Brain microvascular endothelial cell (primary cell): ENCODE measurements around the gene PPAN.

ENCODE experiments used
- DNase-seq: peaks from one replicate; pipeline ENCODE4 v3.0.0-alpha.2; 2020
- H3K27ac ChIP-seq: fragments of 250-450 bp; sonication (Bioruptor Pico); 2 replicates; pipeline ENCODE4 v1.5.1; 2020; ENCODE audit warnings: mild to moderate bottlenecking, moderate library complexity
- H3K27me3 ChIP-seq: fragments of 250-450 bp; sonication (Bioruptor Pico); replicated peaks from 2 replicates; pipeline ENCODE4 v1.5.1; 2020; ENCODE audit warnings: mild to moderate bottlenecking
- H3K36me3 ChIP-seq: fragments of 250-450 bp; sonication (Bioruptor Pico); replicated peaks from 2 replicates; pipeline ENCODE4 v1.5.1; 2020; ENCODE audit warnings: mild to moderate bottlenecking
- H3K4me3 ChIP-seq: 2 replicates; pipeline ENCODE4 v1.5.1; 2011; ENCODE audit warnings: low read depth, mild to moderate bottlenecking, control low read depth, low read length, moderate library complexity
- in situ Hi-C: cut with HindIII; loops from 2 replicates; pipeline ENCODE4 v1.10.0; 2017; ENCODE audit warnings: low sequenced_read_pairs, low pct_ligation_motif_present
- TF ChIP-seq, protein P1 (sequence below): IDR thresholded peaks from 2 replicates; pipeline ENCODE4 v1.5.1; 2011; ENCODE audit warnings: low read depth, mild to moderate bottlenecking, moderate library complexity, low read length, control low read depth, inconsistent platforms; ENCODE audit errors: missing control alignments

Gene PPAN

DNA sequence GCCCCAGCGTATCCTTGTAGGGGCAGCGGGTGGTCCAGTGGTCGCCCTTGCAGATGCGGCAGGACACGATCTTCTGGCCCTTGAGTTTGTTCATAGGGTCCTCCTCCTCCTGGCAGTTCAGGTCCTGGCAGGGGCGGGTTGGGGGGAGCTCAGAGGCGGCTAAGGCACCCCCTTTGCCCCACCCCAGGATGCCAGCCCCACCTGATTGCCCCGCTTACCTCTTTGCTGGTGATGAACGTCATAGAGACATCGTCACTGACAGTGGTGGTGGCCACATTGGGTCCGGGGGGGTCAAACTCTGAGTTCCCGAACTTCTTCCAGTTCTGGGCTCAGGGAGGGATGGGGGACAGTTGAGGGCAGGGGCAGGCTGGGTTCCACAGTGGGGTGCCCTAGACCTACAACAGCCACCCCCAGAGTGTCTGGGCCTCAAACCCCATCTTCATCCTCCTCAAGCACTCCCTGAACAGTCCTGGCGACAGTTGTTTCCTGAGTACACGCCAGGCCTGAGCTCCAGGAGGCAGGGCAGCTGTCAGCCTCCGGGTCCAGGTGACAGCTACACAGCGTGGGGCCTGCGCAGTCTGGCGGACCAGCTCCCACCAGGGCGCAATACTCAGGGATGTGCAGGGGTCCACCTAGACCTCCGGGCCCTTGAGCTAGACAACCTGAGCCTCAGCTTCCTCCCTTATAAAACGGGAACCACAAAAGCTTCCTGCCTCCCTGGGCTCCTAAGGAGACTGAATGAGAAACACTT, 10.9 kb downstream of the PPAN start:
- TF ChIP-seq, protein P1, sequence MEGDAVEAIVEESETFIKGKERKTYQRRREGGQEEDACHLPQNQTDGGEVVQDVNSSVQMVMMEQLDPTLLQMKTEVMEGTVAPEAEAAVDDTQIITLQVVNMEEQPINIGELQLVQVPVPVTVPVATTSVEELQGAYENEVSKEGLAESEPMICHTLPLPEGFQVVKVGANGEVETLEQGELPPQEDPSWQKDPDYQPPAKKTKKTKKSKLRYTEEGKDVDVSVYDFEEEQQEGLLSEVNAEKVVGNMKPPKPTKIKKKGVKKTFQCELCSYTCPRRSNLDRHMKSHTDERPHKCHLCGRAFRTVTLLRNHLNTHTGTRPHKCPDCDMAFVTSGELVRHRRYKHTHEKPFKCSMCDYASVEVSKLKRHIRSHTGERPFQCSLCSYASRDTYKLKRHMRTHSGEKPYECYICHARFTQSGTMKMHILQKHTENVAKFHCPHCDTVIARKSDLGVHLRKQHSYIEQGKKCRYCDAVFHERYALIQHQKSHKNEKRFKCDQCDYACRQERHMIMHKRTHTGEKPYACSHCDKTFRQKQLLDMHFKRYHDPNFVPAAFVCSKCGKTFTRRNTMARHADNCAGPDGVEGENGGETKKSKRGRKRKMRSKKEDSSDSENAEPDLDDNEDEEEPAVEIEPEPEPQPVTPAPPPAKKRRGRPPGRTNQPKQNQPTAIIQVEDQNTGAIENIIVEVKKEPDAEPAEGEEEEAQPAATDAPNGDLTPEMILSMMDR: no peak
- Histone ChIP-seq H3K36me3 (peaks cover 44% of the 10 kb centered on the region), H3K27ac (no peak overlapping the region), H3K4me3 (no peak overlapping the region), H3K27me3 (no peaks in the 10 kb centered on the region)
- in situ Hi-C loops: no loop called here
- DNase-seq: no peak

DNA sequence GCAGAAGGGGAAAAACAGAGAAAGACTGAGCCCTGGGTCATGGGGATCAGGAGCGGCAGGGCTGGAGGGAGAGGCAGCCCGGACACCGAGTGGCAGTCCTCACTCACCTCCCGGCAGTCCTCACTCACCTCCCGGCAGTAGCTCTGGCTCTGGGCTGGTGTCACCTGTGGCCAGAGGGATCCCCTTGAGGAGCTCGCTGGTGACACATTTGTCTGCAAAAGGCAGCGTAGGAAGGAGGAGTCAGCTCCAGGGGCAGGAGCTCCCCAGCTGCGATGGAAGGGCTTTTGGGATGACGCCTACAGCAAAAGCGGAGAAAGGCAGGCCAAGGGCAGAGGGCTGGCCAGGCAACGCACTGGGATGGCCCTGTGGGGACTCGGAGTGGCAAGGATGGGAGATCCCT, 12.8 kb downstream of the PPAN start:
- no peak for DNase-seq
- TF ChIP-seq, protein P1: no peak
- Histone ChIP-seq H3K27ac (peak overlapping the region; percentile 82), H3K27me3 (no peaks in the 10 kb centered on the region), H3K4me3 (peak overlapping the region; percentile 95), H3K36me3 (peaks cover 40% of the 10 kb centered on the region)
- in situ Hi-C loops: no loop called here

DNA sequence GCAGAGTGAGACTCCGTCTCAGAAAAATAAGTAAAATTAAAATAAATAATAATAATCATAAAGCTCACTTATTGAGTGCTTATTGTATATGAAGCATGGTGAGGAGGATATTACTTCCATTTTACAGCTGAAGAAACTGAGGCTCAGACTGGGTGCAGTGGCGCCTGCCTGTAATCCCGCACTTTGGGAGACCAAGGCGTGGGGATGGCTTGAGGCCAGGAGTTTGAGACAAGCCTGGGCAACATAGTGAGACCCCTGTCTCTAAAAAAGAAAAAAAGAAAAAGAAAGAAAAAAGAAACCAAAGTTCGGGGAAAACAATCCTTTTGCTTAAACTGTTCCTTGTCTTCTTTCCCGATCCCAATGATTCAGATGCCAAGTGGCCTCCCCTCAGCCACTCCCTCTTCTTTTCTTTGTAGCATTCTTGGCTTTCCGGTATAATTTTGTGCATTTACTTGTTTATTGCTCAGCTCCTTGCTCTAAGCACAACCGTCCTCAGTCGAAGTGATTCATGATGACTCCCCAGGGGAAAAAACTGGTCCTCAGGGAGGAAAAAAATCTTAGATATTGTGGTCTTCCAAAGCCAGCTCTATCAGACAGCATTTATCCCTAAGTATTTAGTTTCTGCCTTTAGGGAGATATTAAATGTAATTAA, 14.5 kb downstream of the PPAN start:
- Histone ChIP-seq H3K27ac (peak overlapping the region; percentile 10), H3K36me3 (peaks cover 25% of the 10 kb centered on the region), H3K4me3 (no peak overlapping the region), H3K27me3 (no peaks in the 10 kb centered on the region)
- peak; percentile 74 for DNase-seq
- TF ChIP-seq, protein P1: no peak
- in situ Hi-C loops: no loop called here

DNA sequence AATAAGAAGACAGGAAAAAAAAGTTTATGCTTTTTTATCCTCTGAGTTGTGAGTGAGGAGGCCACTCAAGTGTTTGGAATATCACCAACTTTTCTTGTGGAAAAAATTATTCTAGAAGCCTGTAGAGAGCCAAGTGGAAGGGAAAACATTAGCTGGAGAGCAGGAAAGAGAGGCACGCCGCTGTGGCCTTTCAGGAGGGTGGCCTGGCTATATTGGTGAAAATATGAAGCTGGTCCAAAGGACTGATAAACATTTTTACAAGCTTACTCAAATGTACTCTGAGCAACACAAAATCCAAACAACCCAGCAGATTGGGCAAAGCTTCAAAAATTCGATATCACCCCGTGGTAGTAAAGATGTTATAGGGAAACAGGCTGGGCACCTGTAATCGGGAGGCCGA, 15.9 kb downstream of the PPAN start:
- no peak for DNase-seq
- H3K27me3 ChIP-seq: no peaks in the 10 kb centered on the region
- H3K4me3 ChIP-seq: no peak overlapping the region
- in situ Hi-C loops: no loop called here
- peaks cover 11% of the 10 kb centered on the region for H3K36me3 ChIP-seq
- TF ChIP-seq, protein P1: no peak
- H3K27ac ChIP-seq: no peak overlapping the region

DNA sequence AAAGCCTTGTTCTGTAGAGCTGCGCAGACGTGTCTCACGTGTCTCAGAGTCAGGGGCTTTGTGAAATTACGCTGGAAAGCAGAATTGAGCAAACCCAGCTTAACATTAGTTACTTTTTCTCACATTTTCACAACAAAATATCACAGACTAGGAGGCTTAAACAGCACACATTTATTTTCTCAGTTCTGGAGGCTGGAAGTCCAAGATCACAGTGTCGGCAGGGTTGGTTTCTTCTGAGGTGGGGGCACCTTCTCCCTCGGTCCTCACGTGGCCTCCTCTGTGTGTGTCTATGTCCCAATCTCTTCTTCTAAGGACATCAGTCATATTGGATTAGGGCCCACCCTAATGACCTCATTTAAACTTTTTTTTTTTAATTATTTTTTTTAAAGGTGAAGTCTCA, 18.3 kb downstream of the PPAN start:
- no peak for DNase-seq
- Histone ChIP-seq H3K27ac (no peak overlapping the region), H3K36me3 (peaks cover 3% of the 10 kb centered on the region), H3K27me3 (no peaks in the 10 kb centered on the region), H3K4me3 (no peak overlapping the region)
- TF ChIP-seq, protein P1: no peak
- in situ Hi-C loops: no loop called here
